GM23338 (cell line): ENCODE results near the gene CFP. TPM values are rescaled to one million over a fixed set of nuclear protein-coding genes. Genes with fewer than 3 reads are reported as not detected.

ENCODE experiments used
- ATAC-seq: fragments of 200-7000 bp; cut with Tn5 transposase; 3 replicates; pipeline ENCODE4 v1.9.1; 2020
- DNase-seq: peaks from one replicate; pipeline ENCODE4 v3.0.0-alpha.2; 2015; ENCODE audit warnings: low spot score
- H2AFZ ChIP-seq: fragments of 200-600 bp; sonication (generic); 2 replicates; pipeline ENCODE4 v1.8.0; 2016; ENCODE audit warnings: antibody characterized with exemption, mild to moderate bottlenecking, moderate library complexity
- H3F3A ChIP-seq: fragments of 200-600 bp; sonication (generic); replicated peaks from 2 replicates; pipeline ENCODE4 v1.8.0; 2017; ENCODE audit warnings: antibody characterized with exemption, mixed run types, low read depth
- H3K27ac ChIP-seq: fragments of 200-600 bp; sonication (generic); 2 replicates; pipeline ENCODE4 v1.6.1; 2016; ENCODE audit warnings: low read depth
- H3K27me3 ChIP-seq: fragments of 200-600 bp; sonication (generic); 2 replicates; pipeline ENCODE4 v1.8.0; 2016; ENCODE audit warnings: mild to moderate bottlenecking, mixed run types, moderate library complexity; ENCODE audit not compliant: insufficient read depth
- H3K36me3 ChIP-seq: fragments of 200-600 bp; sonication (generic); 2 replicates; pipeline ENCODE4 v1.8.0; 2016; ENCODE audit warnings: mild to moderate bottlenecking; ENCODE audit not compliant: insufficient read depth
- H3K4me1 ChIP-seq: fragments of 200-600 bp; sonication (generic); 2 replicates; pipeline ENCODE4 v1.8.0; 2016; ENCODE audit warnings: mild to moderate bottlenecking, moderate library complexity; ENCODE audit not compliant: insufficient read depth
- H3K4me2 ChIP-seq: fragments of 200-600 bp; sonication (generic); 2 replicates; pipeline ENCODE4 v1.7.1; 2017; ENCODE audit warnings: mixed run types
- H3K4me3 ChIP-seq: fragments of 200-600 bp; sonication (generic); 2 replicates; pipeline ENCODE4 v1.6.1; 2016; ENCODE audit warnings: mixed run types
- H3K79me2 ChIP-seq: fragments of 200-600 bp; sonication (generic); replicated peaks from 2 replicates; pipeline ENCODE4 v1.8.0; 2017; ENCODE audit warnings: mild to moderate bottlenecking; ENCODE audit not compliant: insufficient read depth
- H3K9me2 ChIP-seq: fragments of 200-600 bp; sonication (generic); 2 replicates; pipeline ENCODE4 v1.8.0; 2017; ENCODE audit not compliant: insufficient read depth
- H4K20me1 ChIP-seq: fragments of 200-600 bp; sonication (generic); replicated peaks from 2 replicates; pipeline ENCODE4 v1.8.0; 2017; ENCODE audit warnings: mild to moderate bottlenecking; ENCODE audit not compliant: insufficient read depth
- H3K27ac Mint-ChIP-seq: 2 replicates; pipeline ENCODE4 v1.8.0; 2020; ENCODE audit warnings: inconsistent platforms, mild to moderate bottlenecking, moderate library complexity, mixed read lengths
- H3K27me3 Mint-ChIP-seq: 3 replicates; pipeline ENCODE4 v1.8.0; 2022; ENCODE audit warnings: low read depth, mild to moderate bottlenecking, moderate library complexity, mixed read lengths, inconsistent platforms; ENCODE audit not compliant: insufficient read depth, poor library complexity
- H3K36me3 Mint-ChIP-seq: 3 replicates; pipeline ENCODE4 v1.8.0; 2021; ENCODE audit warnings: low read depth, mild to moderate bottlenecking, inconsistent platforms, moderate library complexity, mixed read lengths
- H3K4me1 Mint-ChIP-seq: 3 replicates; pipeline ENCODE4 v1.8.0; 2020; ENCODE audit warnings: mild to moderate bottlenecking, inconsistent platforms, mixed read lengths
- H3K4me3 Mint-ChIP-seq: 3 replicates; pipeline ENCODE4 v1.8.0; 2021; ENCODE audit warnings: moderate library complexity, mild to moderate bottlenecking, inconsistent platforms, mixed read lengths
- H3K9me3 Mint-ChIP-seq: 3 replicates; pipeline ENCODE4 v1.8.0; 2020; ENCODE audit warnings: moderate library complexity, mild to moderate bottlenecking, inconsistent platforms, mixed read lengths
- CREB1 ChIP-seq: fragments of 250-450 bp; sonication (Bioruptor Pico); IDR thresholded peaks from 2 replicates; pipeline ENCODE4 v1.5.0; 2020; ENCODE audit warnings: low read depth, mild to moderate bottlenecking, moderate library complexity
- CTCF ChIP-seq, 2 experiments: fragments of 200-600 bp in 1 of 2; sonication (generic) in 1 of 2; conservative IDR thresholded peaks; 2 replicates each; pipeline versions ENCODE4 v1.5.1 to v1.6.1; 2016 to 2017; ENCODE audit warnings: antibody characterized with exemption in 2 of 2, low read depth in 2 of 2, mild to moderate bottlenecking in 2 of 2, moderate library complexity in 1 of 2
- EZH2 ChIP-seq: fragments of 200-600 bp; sonication (generic); IDR thresholded peaks from one replicate; pipeline ENCODE4 v1.8.0; 2017; ENCODE audit warnings: antibody characterized with exemption, mild to moderate bottlenecking, low read depth; ENCODE audit not compliant: unreplicated experiment
- EZH2phosphoT487 ChIP-seq: fragments of 200-600 bp; sonication (generic); IDR thresholded peaks from one replicate; pipeline ENCODE4 v1.8.1; 2018; ENCODE audit warnings: antibody characterized with exemption; ENCODE audit not compliant: unreplicated experiment
- JUNB ChIP-seq: IDR thresholded peaks from one replicate; pipeline ENCODE4 v1.6.1; 2016; ENCODE audit warnings: antibody characterized with exemption; ENCODE audit not compliant: unreplicated experiment
- NANOG ChIP-seq: IDR thresholded peaks from 2 replicates; pipeline ENCODE4 v1.6.1; 2016; ENCODE audit warnings: antibody characterized with exemption, borderline replicate concordance
- POLR2AphosphoS5 ChIP-seq: IDR thresholded peaks from 2 replicates; pipeline ENCODE4 v1.6.1; 2016; ENCODE audit warnings: antibody characterized with exemption, low read depth
- STAT1 ChIP-seq: IDR thresholded peaks from one replicate; pipeline ENCODE4 v1.6.1; 2016; ENCODE audit warnings: antibody characterized with exemption; ENCODE audit not compliant: unreplicated experiment
- ZNF114 ChIP-seq: fragments of 250-450 bp; sonication (Bioruptor Pico); IDR thresholded peaks from 2 replicates; pipeline ENCODE4 v1.5.0; 2020; ENCODE audit warnings: mild to moderate bottlenecking, moderate library complexity
- ZNF331 ChIP-seq: fragments of 250-450 bp; sonication (Bioruptor Pico); IDR thresholded peaks from 2 replicates; pipeline ENCODE4 v1.5.0; 2020; ENCODE audit warnings: low read depth, mild to moderate bottlenecking, moderate library complexity
- ZNF462 ChIP-seq: fragments of 250-450 bp; sonication (Bioruptor Pico); IDR thresholded peaks from 2 replicates; pipeline ENCODE4 v1.5.0; 2020; ENCODE audit warnings: mild to moderate bottlenecking, moderate library complexity
- polyA plus RNA-seq: library from polyadenylated mRNA; unstranded; fragments of >200 nt; fragmentation: Nextera tagmentation; extraction: Ambion mirVana; gene quantifications from 2 replicates; pipeline ENCODE4 v1.2.1, GENCODE V29; 2016
- total RNA-seq: library from RNA; depleted of rRNA; stranded (reverse); fragments of >200 nt; shearing (Covaris generic); gene quantifications from 2 replicates; pipeline ENCODE4 v1.2.3, GENCODE V29; 2014
- TF ChIP-seq, protein P1 (sequence below): IDR thresholded peaks from one replicate; pipeline ENCODE4 v1.6.1; 2018; ENCODE audit warnings: antibody characterized with exemption; ENCODE audit not compliant: unreplicated experiment
- TF ChIP-seq, protein P2 (sequence below): IDR thresholded peaks from 2 replicates; pipeline ENCODE4 v1.6.1; 2016; ENCODE audit warnings: antibody characterized with exemption

The CFP gene
- total and polyA plus RNA-seq, 2 experiments from 2014 or later = 2.1 to 2.2 TPM

DNA sequence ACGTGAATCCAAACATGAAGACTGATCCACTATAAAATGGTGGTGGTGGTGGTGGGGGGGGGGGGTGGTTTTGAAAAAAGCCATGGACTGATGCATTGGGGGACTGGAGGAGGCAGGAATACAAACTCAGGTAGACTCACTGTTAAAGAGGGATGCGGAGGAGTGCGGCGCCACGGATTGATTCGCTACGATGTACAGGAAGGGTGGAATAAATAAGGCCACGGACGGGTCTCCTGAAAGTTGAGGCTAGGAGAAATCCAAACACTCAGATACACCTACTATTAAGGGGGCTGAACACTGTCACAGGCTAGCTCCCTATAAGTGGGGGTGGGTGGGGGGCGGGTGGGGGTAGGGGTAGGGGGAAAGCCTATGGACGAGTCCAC is 20.0 kb upstream of the CFP start:
- TF ChIP-seq STAT1 (no peak), CTCF (conservative IDR thresholded peaks at IDR 0.05; ENCODE audit: low read depth in 2 of 2) (no peak), EZH2phosphoT487 (no peak), CREB1 (CRISPR knock-in tag) (no peak), JUNB (no peak), POLR2AphosphoS5 (no peak), ZNF114 (CRISPR knock-in tag) (no peak), NANOG (no peak), ZNF462 (CRISPR knock-in tag) (no peak), EZH2 (no peak), ZNF331 (CRISPR knock-in tag) (no peak)
- TF ChIP-seq, protein P1, sequence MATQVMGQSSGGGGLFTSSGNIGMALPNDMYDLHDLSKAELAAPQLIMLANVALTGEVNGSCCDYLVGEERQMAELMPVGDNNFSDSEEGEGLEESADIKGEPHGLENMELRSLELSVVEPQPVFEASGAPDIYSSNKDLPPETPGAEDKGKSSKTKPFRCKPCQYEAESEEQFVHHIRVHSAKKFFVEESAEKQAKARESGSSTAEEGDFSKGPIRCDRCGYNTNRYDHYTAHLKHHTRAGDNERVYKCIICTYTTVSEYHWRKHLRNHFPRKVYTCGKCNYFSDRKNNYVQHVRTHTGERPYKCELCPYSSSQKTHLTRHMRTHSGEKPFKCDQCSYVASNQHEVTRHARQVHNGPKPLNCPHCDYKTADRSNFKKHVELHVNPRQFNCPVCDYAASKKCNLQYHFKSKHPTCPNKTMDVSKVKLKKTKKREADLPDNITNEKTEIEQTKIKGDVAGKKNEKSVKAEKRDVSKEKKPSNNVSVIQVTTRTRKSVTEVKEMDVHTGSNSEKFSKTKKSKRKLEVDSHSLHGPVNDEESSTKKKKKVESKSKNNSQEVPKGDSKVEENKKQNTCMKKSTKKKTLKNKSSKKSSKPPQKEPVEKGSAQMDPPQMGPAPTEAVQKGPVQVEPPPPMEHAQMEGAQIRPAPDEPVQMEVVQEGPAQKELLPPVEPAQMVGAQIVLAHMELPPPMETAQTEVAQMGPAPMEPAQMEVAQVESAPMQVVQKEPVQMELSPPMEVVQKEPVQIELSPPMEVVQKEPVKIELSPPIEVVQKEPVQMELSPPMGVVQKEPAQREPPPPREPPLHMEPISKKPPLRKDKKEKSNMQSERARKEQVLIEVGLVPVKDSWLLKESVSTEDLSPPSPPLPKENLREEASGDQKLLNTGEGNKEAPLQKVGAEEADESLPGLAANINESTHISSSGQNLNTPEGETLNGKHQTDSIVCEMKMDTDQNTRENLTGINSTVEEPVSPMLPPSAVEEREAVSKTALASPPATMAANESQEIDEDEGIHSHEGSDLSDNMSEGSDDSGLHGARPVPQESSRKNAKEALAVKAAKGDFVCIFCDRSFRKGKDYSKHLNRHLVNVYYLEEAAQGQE = no peak
- TF ChIP-seq, protein P2, sequence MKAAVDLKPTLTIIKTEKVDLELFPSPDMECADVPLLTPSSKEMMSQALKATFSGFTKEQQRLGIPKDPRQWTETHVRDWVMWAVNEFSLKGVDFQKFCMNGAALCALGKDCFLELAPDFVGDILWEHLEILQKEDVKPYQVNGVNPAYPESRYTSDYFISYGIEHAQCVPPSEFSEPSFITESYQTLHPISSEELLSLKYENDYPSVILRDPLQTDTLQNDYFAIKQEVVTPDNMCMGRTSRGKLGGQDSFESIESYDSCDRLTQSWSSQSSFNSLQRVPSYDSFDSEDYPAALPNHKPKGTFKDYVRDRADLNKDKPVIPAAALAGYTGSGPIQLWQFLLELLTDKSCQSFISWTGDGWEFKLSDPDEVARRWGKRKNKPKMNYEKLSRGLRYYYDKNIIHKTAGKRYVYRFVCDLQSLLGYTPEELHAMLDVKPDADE = no peak
- Histone ChIP-seq H3K4me3 (peak overlapping the region; percentile 69), H3F3A (no peaks in the 10 kb centered on the region), H4K20me1 (no peaks in the 10 kb centered on the region), H3K79me2 (peaks cover 21% of the 10 kb centered on the region), H3K4me2 (peak overlapping the region; percentile 73), H3K27me3 (no peaks in the 10 kb centered on the region), H3K27ac (no peak overlapping the region), H2AFZ (no peak overlapping the region), H3K36me3 (no peaks in the 10 kb centered on the region), H3K9me2 (no peaks in the 10 kb centered on the region), H3K4me1 (peaks cover 3% of the 10 kb centered on the region; the same call in 1 of the 2 replicates)
- Mint-ChIP-seq H3K9me3 (no peaks in the 10 kb centered on the region), H3K27me3 (peaks cover 6% of the 10 kb centered on the region), H3K27ac (no peak overlapping the region), H3K4me1 (peaks cover 22% of the 10 kb centered on the region), H3K36me3 (peaks cover 30% of the 10 kb centered on the region), H3K4me3 (peak overlapping the region; percentile 92)
- DNase-seq (no peak), ATAC-seq (no peak)
